A673 (cell line): ENCODE results near the gene RESP18. TPM values are rescaled to one million over a fixed set of nuclear protein-coding genes. Genes with fewer than 3 reads are reported as not detected.

Experiments
- BruUV-seq: library from RNA; stranded (reverse); fragments of 400-500 nt; replicated peaks from 2 replicates; lab custom pipeline; 2021; lab: Mats Ljungman, UMichigan
- CTCF ChIA-PET: fragments of 300-600 bp; sonication (Branson Sonifier 250); formaldehyde crosslinking; loops from one replicate; lab custom pipeline; 2022; ENCODE audit warnings: antibody characterized with exemption; lab: Charles Lee
- POLR2A ChIA-PET: fragments of 300-600 bp; sonication (Branson Sonifier 250); formaldehyde crosslinking; loops from one replicate; lab custom pipeline; 2022; ENCODE audit warnings: antibody characterized with exemption; ENCODE audit not compliant: low non-redundant PET; lab: Charles Lee
- DNase-seq: peaks from one replicate; pipeline ENCODE4 v3.0.0-alpha.2; 2015; ENCODE audit warnings: low spot score
- H3K27ac ChIP-seq: fragments of 200-600 bp; sonication (generic); 2 replicates; pipeline ENCODE4 v1.5.1; 2016; ENCODE audit warnings: mixed run types, low read depth, mild to moderate bottlenecking, mixed read lengths, antibody characterized with exemption, low read length; ENCODE audit not compliant: poor library complexity, severe bottlenecking
- H3K27me3 ChIP-seq: fragments of 200-600 bp; sonication (generic); replicated peaks from 2 replicates; pipeline ENCODE4 v1.6.1; 2017; ENCODE audit warnings: mixed run types, low read depth, mild to moderate bottlenecking, mixed read lengths, antibody characterized with exemption, low read length; ENCODE audit not compliant: insufficient read depth, poor library complexity
- H3K36me3 ChIP-seq: fragments of 200-600 bp; sonication (generic); 2 replicates; pipeline ENCODE4 v1.6.1; 2016; ENCODE audit warnings: mixed run types, mild to moderate bottlenecking, mixed read lengths, antibody characterized with exemption, low read length; ENCODE audit not compliant: insufficient read depth, poor library complexity, severe bottlenecking
- H3K4me1 ChIP-seq: fragments of 200-600 bp; sonication (generic); 2 replicates; pipeline ENCODE4 v1.6.1; 2017; ENCODE audit warnings: mixed run types, mild to moderate bottlenecking, mixed read lengths, antibody characterized with exemption, low read length; ENCODE audit not compliant: insufficient read depth, poor library complexity, severe bottlenecking
- H3K4me3 ChIP-seq: fragments of 200-600 bp; sonication (generic); 2 replicates; pipeline ENCODE4 v1.5.1; 2016; ENCODE audit warnings: low read depth, mixed run types, mild to moderate bottlenecking, mixed read lengths, low read length; ENCODE audit not compliant: poor library complexity, severe bottlenecking
- H3K9me3 ChIP-seq: fragments of 200-600 bp; sonication (generic); 2 replicates; pipeline ENCODE4 v1.6.1; 2016; ENCODE audit warnings: mixed run types, low read depth, mild to moderate bottlenecking, mixed read lengths, antibody characterized with exemption, low read length; ENCODE audit not compliant: poor library complexity, severe bottlenecking
- CTCF ChIP-seq: fragments of 300-800, 200-600 bp; sonication (generic); conservative IDR thresholded peaks from 2 replicates; pipeline ENCODE4 v1.5.1; 2017; ENCODE audit warnings: low read depth, mild to moderate bottlenecking, antibody characterized with exemption, low read length, moderate library complexity, mixed read lengths
- EZH2 ChIP-seq: fragments of 200-600 bp; sonication (generic); IDR thresholded peaks from 2 replicates; pipeline ENCODE4 v1.6.1; 2017; ENCODE audit warnings: borderline replicate concordance, low read depth, mild to moderate bottlenecking, mixed read lengths, antibody characterized with exemption, low read length; ENCODE audit not compliant: poor library complexity, severe bottlenecking
- intact Hi-C: fragments of 100-400 bp; cut with micrococcal nuclease; formaldehyde crosslinking; loops from one replicate; pipeline ENCODE4 v1.10.0; 2022; ENCODE audit not compliant: unreplicated experiment
- total RNA-seq: library from RNA; stranded (reverse); gene quantifications from 2 replicates; pipeline ENCODE4 v1.2.3, GENCODE V29; 2021

The RESP18 gene
- total RNA-seq, 1 experiment from 2014 or later: not detected

DNA sequence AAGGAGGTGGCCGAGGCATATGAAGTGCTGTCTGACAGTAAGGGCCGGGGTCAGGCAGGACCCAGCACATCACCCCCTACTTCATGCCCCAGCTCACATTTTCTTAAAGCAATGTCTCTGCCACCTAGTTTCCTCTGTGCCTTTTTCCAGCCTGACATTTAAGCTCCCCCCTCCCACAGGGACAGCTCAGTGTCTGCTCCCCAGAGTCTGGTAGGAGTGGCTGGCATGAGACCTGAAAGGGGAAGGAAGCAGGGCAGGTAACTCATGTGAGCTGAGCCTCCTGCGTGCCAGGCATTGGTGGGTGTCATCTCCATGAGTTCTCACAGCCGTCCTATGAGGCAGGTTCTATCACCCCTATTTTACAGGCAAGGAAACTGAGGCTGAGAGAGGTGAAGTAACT lies 51.9 kb downstream of the RESP18 start:
- DNase-seq: no peak
- H3K4me1 ChIP-seq: peaks cover 20% of the 10 kb centered on the region
- ChIA-PET POLR2A (interaction anchor here (0.5 kb wide), 1 partner anchor 162 kb away, joined by 4 read pairs; no protein-coding TSS in a partner anchor), CTCF (no interaction called here)
- intact Hi-C loops: no loop called here
- H3K27ac ChIP-seq: no peak overlapping the region
- no peaks in the 10 kb centered on the region for H3K9me3 ChIP-seq
- no peaks in the 10 kb centered on the region for H3K27me3 ChIP-seq
- no TSS peak for BruUV-seq
- TF ChIP-seq EZH2: no peak
- no peak for TF ChIP-seq CTCF
- peaks cover 2% of the 10 kb centered on the region for H3K36me3 ChIP-seq
- no peak overlapping the region for H3K4me3 ChIP-seq

- ChIA-PET POLR2A (no interaction called here), CTCF (interaction anchor here (3.4 kb wide), 1 partner anchor 15 kb away, joined by 22 read pairs; no protein-coding TSS in a partner anchor)
- peak overlapping the region; percentile 90 for H3K27ac ChIP-seq
Measured at GRCh38 chr2:219279916-219280516, 52.5 kb downstream of the RESP18 start.

More at GRCh38 chr2:219279916-219280516, 52.5 kb downstream of the RESP18 start:
- no peaks in the 10 kb centered on the region for H3K9me3 ChIP-seq
- H3K4me1 ChIP-seq: peaks cover 20% of the 10 kb centered on the region
- peaks cover 2% of the 10 kb centered on the region for H3K36me3 ChIP-seq
- intact Hi-C loops: loop anchor here (5.0 kb wide), 1 partner anchor 118 kb away; the partner anchor contains the start of gene NHEJ1
- H3K27me3 ChIP-seq: no peaks in the 10 kb centered on the region
- H3K4me3 ChIP-seq: peak overlapping the region; percentile 58
- DNase-seq: no peak
- TF ChIP-seq EZH2 (no peak), CTCF (no peak)
- no TSS peak for BruUV-seq
